ENCODE measurements around the gene AKT3.

The AKT3 gene

DNA sequence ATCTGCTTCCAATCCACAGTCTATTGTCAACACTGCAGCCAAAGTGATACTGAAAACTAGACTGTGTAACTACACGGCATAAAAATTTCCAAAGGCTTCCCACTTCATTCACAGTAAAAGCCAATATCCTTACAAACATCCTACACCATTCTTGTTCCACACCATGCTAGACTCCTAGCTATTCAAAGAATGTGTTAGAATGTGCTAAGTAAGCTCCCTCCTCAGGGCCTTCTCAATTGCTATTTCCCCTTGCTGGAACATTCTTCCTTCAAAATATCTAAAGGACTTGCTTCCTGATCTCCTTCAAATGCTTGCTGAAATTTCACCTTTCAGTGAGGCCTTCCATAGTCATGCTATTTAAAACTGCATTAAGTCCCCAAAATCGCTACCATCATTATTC lies 228.1 kb downstream of the AKT3 start:
- no peaks in the 10 kb centered on the region for H3K27me3 ChIP-seq (ENCODE audit: insufficient read depth, poor library complexity, severe bottlenecking)
- no peak for TF ChIP-seq CTCF (IDR thresholded peaks at IDR 0.05; ENCODE audit: poor library complexity, severe bottlenecking)

GRCh38 chr1:243620096-243620495 lies 229.9 kb downstream of the AKT3 start:
- Histone ChIP-seq H3K27me3 (ENCODE audit: insufficient read depth, poor library complexity, severe bottlenecking) (no peaks in the 10 kb centered on the region), H3K4me1 (ENCODE audit: insufficient read depth, poor library complexity, severe bottlenecking) (no peaks in the 10 kb centered on the region), H3K4me3 (ENCODE audit: severe bottlenecking) (no peak overlapping the region), H3K36me3 (ENCODE audit: low read depth) (no peaks in the 10 kb centered on the region), H3K9me3 (ENCODE audit: severe bottlenecking) (no peaks in the 10 kb centered on the region), H3K27ac (ENCODE audit: poor library complexity, severe bottlenecking) (no peak overlapping the region)
- no peak for DNase-seq (ENCODE audit: low spot score)
- ATAC-seq (ENCODE audit: low read depth), result no peak
- TF ChIP-seq CTCF (IDR thresholded peaks at IDR 0.05; ENCODE audit: poor library complexity, severe bottlenecking), result no peak

More for the DNA sequence above, 228.1 kb downstream of the AKT3 start:
- H3K36me3 ChIP-seq (ENCODE audit: low read depth), result no peaks in the 10 kb centered on the region
- no peak overlapping the region for H3K4me3 ChIP-seq (ENCODE audit: severe bottlenecking)
- H3K9me3 ChIP-seq (ENCODE audit: severe bottlenecking), result no peaks in the 10 kb centered on the region
- H3K4me1 ChIP-seq (ENCODE audit: insufficient read depth, poor library complexity, severe bottlenecking), result no peaks in the 10 kb centered on the region
- ATAC-seq (ENCODE audit: low read depth) (no peak), DNase-seq (ENCODE audit: low spot score) (no peak)
- H3K27ac ChIP-seq (ENCODE audit: poor library complexity, severe bottlenecking), result no peak overlapping the region

GRCh38 chr1:243609698-243610097 lies 240.3 kb downstream of the AKT3 start:
- H3K4me3 ChIP-seq (ENCODE audit: severe bottlenecking), result no peak overlapping the region
- no peaks in the 10 kb centered on the region for H3K9me3 ChIP-seq (ENCODE audit: severe bottlenecking)
- no peak overlapping the region for H3K27ac ChIP-seq (ENCODE audit: poor library complexity, severe bottlenecking)
- no peaks in the 10 kb centered on the region for H3K4me1 ChIP-seq (ENCODE audit: insufficient read depth, poor library complexity, severe bottlenecking)
- DNase-seq (ENCODE audit: low spot score) (no peak), ATAC-seq (ENCODE audit: low read depth) (no peak)
- no peaks in the 10 kb centered on the region for H3K36me3 ChIP-seq (ENCODE audit: low read depth)
- H3K27me3 ChIP-seq (ENCODE audit: insufficient read depth, poor library complexity, severe bottlenecking), result no peaks in the 10 kb centered on the region
- no peak for TF ChIP-seq CTCF (IDR thresholded peaks at IDR 0.05; ENCODE audit: poor library complexity, severe bottlenecking)

DNA sequence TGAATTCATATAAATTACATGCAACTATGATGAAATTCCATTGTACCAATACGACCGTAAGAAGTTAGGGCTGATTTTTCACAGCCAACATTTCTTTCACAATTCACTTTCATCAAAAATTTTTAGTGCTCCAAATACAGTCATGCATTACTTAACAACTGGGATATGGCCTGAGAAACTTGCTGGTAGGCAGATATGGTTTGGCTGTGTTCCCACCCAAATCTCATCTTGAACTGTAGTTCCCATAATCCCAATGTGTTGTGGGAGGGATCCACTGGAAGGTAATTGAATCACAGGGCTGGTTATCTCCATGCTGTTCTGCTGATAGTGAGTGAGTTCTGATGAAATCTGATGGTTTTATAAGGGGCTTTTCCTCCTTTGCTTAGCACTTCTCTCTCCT lies 244.4 kb downstream of the AKT3 start:
- Histone ChIP-seq H3K4me1 (ENCODE audit: insufficient read depth, poor library complexity, severe bottlenecking) (no peaks in the 10 kb centered on the region), H3K27ac (ENCODE audit: poor library complexity, severe bottlenecking) (no peak overlapping the region), H3K36me3 (ENCODE audit: low read depth) (no peaks in the 10 kb centered on the region; the same call in 1 of the 2 replicates), H3K27me3 (ENCODE audit: insufficient read depth, poor library complexity, severe bottlenecking) (no peaks in the 10 kb centered on the region), H3K4me3 (ENCODE audit: severe bottlenecking) (no peak overlapping the region), H3K9me3 (ENCODE audit: severe bottlenecking) (no peaks in the 10 kb centered on the region)
- DNase-seq (ENCODE audit: low spot score), result no peak
- ATAC-seq (ENCODE audit: low read depth), result no peak
- no peak for TF ChIP-seq CTCF (IDR thresholded peaks at IDR 0.05; ENCODE audit: poor library complexity, severe bottlenecking)

- Histone ChIP-seq H3K36me3 (ENCODE audit: low read depth) (no peaks in the 10 kb centered on the region; the same call in 1 of the 2 replicates), H3K4me1 (ENCODE audit: insufficient read depth, poor library complexity, severe bottlenecking) (peaks cover 12% of the 10 kb centered on the region), H3K4me3 (ENCODE audit: severe bottlenecking) (no peak overlapping the region), H3K9me3 (ENCODE audit: severe bottlenecking) (no peaks in the 10 kb centered on the region), H3K27ac (ENCODE audit: poor library complexity, severe bottlenecking) (no peak overlapping the region), H3K27me3 (ENCODE audit: insufficient read depth, poor library complexity, severe bottlenecking) (no peaks in the 10 kb centered on the region)
- ATAC-seq (ENCODE audit: low read depth) (no peak), DNase-seq (ENCODE audit: low spot score) (no peak)
- TF ChIP-seq CTCF (IDR thresholded peaks at IDR 0.05; ENCODE audit: poor library complexity, severe bottlenecking), result no peak
These were observed 248.3 kb downstream of the AKT3 start for GRCh38 chr1:243601720-243602119.
